Vagina (tissue), 2 donors: Measurements from ENCODE around the gene LIPT2.

Experiments
- POLR2A ChIP-seq, 2 donors: fragments of 450-650 bp; IDR thresholded peaks; one replicate each; pipeline ENCODE4 v1.6.1; 2017; ENCODE audit warnings: antibody characterized with exemption in 2 of 2, mild to moderate bottlenecking in 2 of 2, moderate library complexity in 2 of 2
- TF ChIP-seq, protein P1 (sequence below), 3 experiments: fragments of 450-650 bp in 2 of 3; fragments of 200-600 bp in 1 of 3; sonication (generic) in 1 of 3; IDR thresholded peaks; one replicate each; pipeline ENCODE4 v1.5.1; 2017 to 2019; ENCODE audit warnings: antibody characterized with exemption in 3 of 3, mild to moderate bottlenecking in 2 of 3, moderate library complexity in 2 of 3

DNA sequence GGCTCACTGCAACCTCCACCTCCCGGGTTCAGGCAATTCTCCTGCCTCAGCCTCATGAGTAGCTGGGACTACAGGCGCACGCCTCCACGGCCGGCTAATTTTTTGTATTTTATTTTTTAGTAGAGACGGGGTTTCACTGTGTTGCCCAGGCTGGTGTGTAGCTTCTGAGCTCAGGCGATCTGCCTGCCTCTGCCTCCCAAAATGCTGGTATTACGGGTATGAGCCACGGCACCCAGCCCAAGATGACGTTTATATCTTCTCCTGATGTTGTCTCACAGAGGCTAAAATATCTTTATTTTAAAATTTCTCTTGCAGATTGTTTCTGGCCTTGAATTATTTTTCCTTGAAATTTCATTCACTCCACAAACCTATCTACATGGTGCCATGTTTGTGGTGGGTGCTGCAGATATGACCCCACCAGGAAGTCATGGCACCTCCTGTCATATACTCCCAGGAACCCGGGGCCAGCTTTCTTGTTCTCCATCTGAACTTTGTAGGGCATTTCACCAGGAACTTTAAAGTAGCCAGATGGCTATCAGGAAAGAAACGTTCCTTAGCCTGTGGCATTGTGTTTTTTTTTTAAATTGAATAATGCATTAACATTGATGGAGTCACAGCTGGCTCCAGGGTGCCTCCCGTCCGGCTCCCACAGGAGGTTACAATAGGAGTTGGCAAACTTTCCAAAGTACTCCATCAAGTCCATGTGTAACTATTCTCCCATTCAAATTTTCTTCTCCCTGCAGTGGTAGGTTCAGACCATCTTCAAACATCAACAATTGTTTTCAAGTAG is 42.0 kb upstream of the LIPT2 start:
- TF ChIP-seq, protein P1, sequence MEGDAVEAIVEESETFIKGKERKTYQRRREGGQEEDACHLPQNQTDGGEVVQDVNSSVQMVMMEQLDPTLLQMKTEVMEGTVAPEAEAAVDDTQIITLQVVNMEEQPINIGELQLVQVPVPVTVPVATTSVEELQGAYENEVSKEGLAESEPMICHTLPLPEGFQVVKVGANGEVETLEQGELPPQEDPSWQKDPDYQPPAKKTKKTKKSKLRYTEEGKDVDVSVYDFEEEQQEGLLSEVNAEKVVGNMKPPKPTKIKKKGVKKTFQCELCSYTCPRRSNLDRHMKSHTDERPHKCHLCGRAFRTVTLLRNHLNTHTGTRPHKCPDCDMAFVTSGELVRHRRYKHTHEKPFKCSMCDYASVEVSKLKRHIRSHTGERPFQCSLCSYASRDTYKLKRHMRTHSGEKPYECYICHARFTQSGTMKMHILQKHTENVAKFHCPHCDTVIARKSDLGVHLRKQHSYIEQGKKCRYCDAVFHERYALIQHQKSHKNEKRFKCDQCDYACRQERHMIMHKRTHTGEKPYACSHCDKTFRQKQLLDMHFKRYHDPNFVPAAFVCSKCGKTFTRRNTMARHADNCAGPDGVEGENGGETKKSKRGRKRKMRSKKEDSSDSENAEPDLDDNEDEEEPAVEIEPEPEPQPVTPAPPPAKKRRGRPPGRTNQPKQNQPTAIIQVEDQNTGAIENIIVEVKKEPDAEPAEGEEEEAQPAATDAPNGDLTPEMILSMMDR (IDR thresholded peaks at IDR 0.05), result no peak
- TF ChIP-seq POLR2A (IDR thresholded peaks at IDR 0.05), result no peak
